H1 (cell line): ENCODE measurements around the gene GNA12. TPM values are rescaled to one million over a fixed set of nuclear protein-coding genes. Genes with fewer than 3 reads are reported as not detected.

Experiments used
- CTCF ChIA-PET: fragments of 300-600 bp; sonication (Branson Sonifier 250); formaldehyde crosslinking; loops from one replicate; lab custom pipeline; 2021; ENCODE audit not compliant: partially characterized antibody; lab: Charles Lee
- POLR2A ChIA-PET: fragments of 300-600 bp; sonication (Branson Sonifier 250); formaldehyde crosslinking; loops from one replicate; lab custom pipeline; 2021; ENCODE audit warnings: inconsistent platforms; ENCODE audit not compliant: partially characterized antibody; lab: Charles Lee
- DNase-seq, 2 experiments: peaks; one replicate each; pipeline versions ENCODE4 v3.0.0 to v3.0.0-alpha.2; 2010 to 2022; ENCODE audit warnings: low spot score in 2 of 2, low read depth in 1 of 2, mixed read lengths in 1 of 2
- FAIRE-seq: peaks from 2 replicates; lab custom pipeline; 2011; peaks lifted over from hg19 to GRCh38; lab: Jason Lieb, UNC
- H2AFZ ChIP-seq: 2 replicates; pipeline ENCODE4 v1.8.1; 2012; ENCODE audit warnings: low read length, inconsistent platforms
- H2AK5ac ChIP-seq: 2 replicates; pipeline ENCODE4 v1.6.1; 2013; ENCODE audit warnings: low read depth, low read length
- H2BK120ac ChIP-seq: replicated peaks from 2 replicates; pipeline ENCODE3; 2013; ENCODE audit warnings: low read depth, low read length, inconsistent platforms
- H2BK12ac ChIP-seq: 2 replicates; pipeline ENCODE4 v1.6.1; 2013; ENCODE audit warnings: low read depth, low read length
- H2BK15ac ChIP-seq: 2 replicates; pipeline ENCODE4 v1.6.1; 2013; ENCODE audit warnings: low read length
- H2BK20ac ChIP-seq: 2 replicates; pipeline ENCODE4 v1.6.1; 2013; ENCODE audit warnings: low read length
- H2BK5ac ChIP-seq: 2 replicates; pipeline ENCODE4 v1.6.1; 2013; ENCODE audit warnings: low read depth, low read length
- H3K14ac ChIP-seq: 2 replicates; pipeline ENCODE4 v1.6.1; 2013; ENCODE audit warnings: inconsistent platforms; ENCODE audit not compliant: insufficient read length
- H3K18ac ChIP-seq: 2 replicates; pipeline ENCODE4 v1.6.1; 2013; ENCODE audit warnings: low read length; ENCODE audit errors: extremely low read depth
- H3K23ac ChIP-seq: 2 replicates; pipeline ENCODE4 v1.6.1; 2013; ENCODE audit warnings: inconsistent platforms; ENCODE audit not compliant: insufficient read length
- H3K23me2 ChIP-seq: 2 replicates; pipeline ENCODE4 v1.6.1; 2013; ENCODE audit warnings: low read depth, low read length
- H3K27ac ChIP-seq: 2 replicates; pipeline ENCODE4 v1.6.1; 2011; ENCODE audit warnings: low read depth, low read length, inconsistent platforms
- H3K27me3 ChIP-seq, 4 experiments: replicated peaks in 1 of 4; 1 replicate in 1 of 4; 2 replicates in 3 of 4; pipeline versions ENCODE4 v1.6.1 to v1.8.1; 2011 to 2013; ENCODE audit warnings: low read length in 3 of 4, mild to moderate bottlenecking in 3 of 4, inconsistent platforms in 2 of 4, mixed read lengths in 2 of 4, moderate library complexity in 1 of 4; ENCODE audit not compliant: control insufficient read depth in 3 of 4, insufficient read depth in 3 of 4; ENCODE audit errors: extremely low read depth in 1 of 4
- H3K36me3 ChIP-seq, 4 experiments: 2 replicates each; pipeline versions ENCODE4 v1.6.1 to v1.8.1; 2011 to 2013; ENCODE audit warnings: mild to moderate bottlenecking in 4 of 4, low read length in 3 of 4, moderate library complexity in 2 of 4, control low read depth in 1 of 4, inconsistent platforms in 1 of 4; ENCODE audit not compliant: insufficient read depth in 4 of 4, control insufficient read depth in 2 of 4
- H3K4ac ChIP-seq: replicated peaks from 2 replicates; pipeline ENCODE3; 2013; ENCODE audit warnings: low read length, low read depth, mixed read lengths, inconsistent platforms; ENCODE audit not compliant: insufficient read length
- H3K4me1 ChIP-seq, 4 experiments: replicated peaks in 1 of 4; 1 replicate in 1 of 4; 2 replicates in 3 of 4; pipeline versions ENCODE4 v1.6.1 to v1.8.1; 2011 to 2013; ENCODE audit warnings: low read length in 3 of 4, inconsistent platforms in 2 of 4, mixed read lengths in 1 of 4; ENCODE audit not compliant: insufficient read depth in 4 of 4, control insufficient read depth in 3 of 4
- H3K4me2 ChIP-seq, 2 experiments: 2 replicates each; pipeline versions ENCODE4 v1.6.1 to v1.8.1; 2011 to 2013; ENCODE audit warnings: low read depth in 2 of 2, low read length in 2 of 2, control low read depth in 1 of 2, inconsistent platforms in 1 of 2, mild to moderate bottlenecking in 1 of 2; ENCODE audit not compliant: insufficient read depth in 1 of 2
- H3K4me3 ChIP-seq, 4 experiments: fragments of 200-600, 300-600 bp in 1 of 4; sonication (generic), shearing (Covaris generic), sonication (Bioruptor Twin) in 1 of 4; 2 replicates each; pipeline versions ENCODE4 v1.5.1 to v1.8.1; 2011 to 2016; ENCODE audit warnings: low read length in 4 of 4, low read depth in 3 of 4, control low read depth in 2 of 4, inconsistent platforms in 2 of 4, mild to moderate bottlenecking in 2 of 4, mixed read lengths in 1 of 4, moderate library complexity in 1 of 4; ENCODE audit not compliant: insufficient read depth in 2 of 4; ENCODE audit errors: extremely low read depth in 1 of 4
- H3K56ac ChIP-seq: replicated peaks from 2 replicates; pipeline ENCODE3; 2013; ENCODE audit warnings: low read depth, mild to moderate bottlenecking, mixed read lengths, low read length, inconsistent platforms; ENCODE audit not compliant: insufficient read length
- H3K79me1 ChIP-seq: 2 replicates; pipeline ENCODE4 v1.6.1; 2013; ENCODE audit warnings: low read depth, low read length, control low read depth
- H3K79me2 ChIP-seq, 2 experiments: 2 replicates each; pipeline versions ENCODE4 v1.6.1 to v1.8.1; 2012 to 2013; ENCODE audit warnings: low read length in 2 of 2, mild to moderate bottlenecking in 2 of 2, inconsistent platforms in 1 of 2; ENCODE audit not compliant: insufficient read depth in 2 of 2, control insufficient read depth in 1 of 2
- H3K9ac ChIP-seq, 4 experiments: replicated peaks in 1 of 4; 1 replicate in 1 of 4; 2 replicates in 3 of 4; pipeline versions ENCODE4 v1.6.1 to v1.8.1; 2011 to 2013; ENCODE audit warnings: low read depth in 3 of 4, low read length in 3 of 4, control low read depth in 2 of 4, mild to moderate bottlenecking in 2 of 4, moderate library complexity in 2 of 4, inconsistent platforms in 1 of 4; ENCODE audit errors: extremely low read depth in 1 of 4
- H3K9me3 ChIP-seq, 2 experiments: 2 replicates each; pipeline versions ENCODE4 v1.6.1 to v1.8.1; 2012 to 2013; ENCODE audit warnings: mild to moderate bottlenecking in 2 of 2, moderate library complexity in 2 of 2, control low read depth in 1 of 2, inconsistent platforms in 1 of 2, low read depth in 1 of 2, low read length in 1 of 2, mixed read lengths in 1 of 2; ENCODE audit not compliant: insufficient read depth in 2 of 2
- H4K20me1 ChIP-seq, 2 experiments: replicated peaks in 1 of 2; 2 replicates each; pipeline versions ENCODE3 to v1.8.1; 2011 to 2013; ENCODE audit warnings: inconsistent platforms in 2 of 2, low read length in 2 of 2, mild to moderate bottlenecking in 1 of 2; ENCODE audit not compliant: insufficient read depth in 2 of 2, control insufficient read depth in 1 of 2
- H4K5ac ChIP-seq: 2 replicates; pipeline ENCODE4 v1.6.1; 2013; ENCODE audit warnings: low read length, low read depth, mixed read lengths, inconsistent platforms; ENCODE audit not compliant: insufficient read length
- H4K8ac ChIP-seq: 2 replicates; pipeline ENCODE4 v1.8.0; 2013; ENCODE audit warnings: mild to moderate bottlenecking, moderate library complexity, low read length, inconsistent platforms; ENCODE audit not compliant: insufficient read depth; ENCODE audit errors: extremely low read depth
- H4K91ac ChIP-seq: replicated peaks from 2 replicates; pipeline ENCODE3; 2013; ENCODE audit warnings: low read length, mixed read lengths, inconsistent platforms; ENCODE audit not compliant: insufficient read length
- BRCA1 ChIP-seq: IDR thresholded peaks from 2 replicates; pipeline ENCODE4 v1.6.1; 2012; ENCODE audit warnings: low read depth, low read length, improper control_type of control experiment
- CBX5 ChIP-seq: fragments of 300-800, 300-1000 bp; sonication (generic); IDR thresholded peaks from 2 replicates; pipeline ENCODE4 v1.7.1; 2016; ENCODE audit warnings: antibody characterized with exemption, low read length, low read depth
- CHD1 ChIP-seq: IDR thresholded peaks from 2 replicates; pipeline ENCODE4 v1.6.1; 2012; ENCODE audit warnings: low read depth, low read length, improper control_type of control experiment
- EZH2 ChIP-seq: fragments of 200-600 bp; sonication (generic); IDR thresholded peaks from 2 replicates; pipeline ENCODE4 v1.7.1; 2012; ENCODE audit warnings: low read depth, mild to moderate bottlenecking, moderate library complexity, low read length, inconsistent platforms; ENCODE audit not compliant: severe bottlenecking
- FOSL1 ChIP-seq: IDR thresholded peaks from 2 replicates; pipeline ENCODE4 v1.6.1; 2011; ENCODE audit warnings: mild to moderate bottlenecking, low read depth, low read length, moderate library complexity; ENCODE audit not compliant: insufficient read depth
- HDAC2 ChIP-seq, 2 experiments: fragments of 300-600 bp in 1 of 2; sonication (generic) in 1 of 2; IDR thresholded peaks; 2 replicates each; pipeline ENCODE4 v1.6.1; 2011 to 2012; ENCODE audit warnings: low read depth in 2 of 2, low read length in 2 of 2, mild to moderate bottlenecking in 2 of 2, moderate library complexity in 2 of 2, borderline replicate concordance in 1 of 2, inconsistent platforms in 1 of 2
- MAFK ChIP-seq: IDR thresholded peaks from 2 replicates; pipeline ENCODE4 v1.6.1; 2012; ENCODE audit warnings: low read depth, mild to moderate bottlenecking, improper control_type of control experiment, low read length
- POLR2AphosphoS5 ChIP-seq: IDR thresholded peaks from 2 replicates; pipeline ENCODE4 v1.6.1; 2011; ENCODE audit warnings: low read depth, low read length
- RXRA ChIP-seq: IDR thresholded peaks from 2 replicates; pipeline ENCODE4 v1.6.1; 2011; ENCODE audit warnings: low read depth, mild to moderate bottlenecking, low read length, moderate library complexity; ENCODE audit not compliant: insufficient read depth
- SIRT6 ChIP-seq: IDR thresholded peaks from one replicate; pipeline ENCODE4 v1.7.1; 2012; ENCODE audit warnings: low read length, inconsistent platforms
- SUZ12 ChIP-seq: fragments of 200-600 bp; sonication (generic); IDR thresholded peaks from 2 replicates; pipeline ENCODE4 v1.6.1; 2012; ENCODE audit warnings: mild to moderate bottlenecking, inconsistent platforms, low read length, moderate library complexity, mixed read lengths
- TCF12 ChIP-seq: IDR thresholded peaks from 2 replicates; pipeline ENCODE4 v1.6.1; 2011; ENCODE audit warnings: low read depth, mild to moderate bottlenecking, low read length
- WGBS, 2 experiments: shearing (Covaris generic) in 1 of 2; methylation state at CpG; one replicate each; pipeline versions ENCODE4 v1.1.6 to v1.1.7; 2013 to 2015; ENCODE audit warnings: low lambda C conversion rate in 2 of 2, mixed read lengths in 2 of 2, inconsistent platforms in 1 of 2, low coverage in 1 of 2, missing lambda C conversion rate in 1 of 2; ENCODE audit not compliant: insufficient replicate concordance in 2 of 2, insufficient coverage in 1 of 2, insufficient read length in 1 of 2; ENCODE audit errors: extremely low coverage in 1 of 2, missing lambda C conversion rate in 1 of 2; 5-methylcytosine and 5-hydroxymethylcytosine counted together
- polyA plus RNA-seq, 7 experiments: library from polyadenylated mRNA; depleted of rRNA in 3 of 7; stranded (reverse) in 5 of 7; unstranded in 2 of 7; fragments of >200 nt in 5 of 7; fragments of 200-250 nt in 2 of 7; gene quantifications; 1 replicate in 5 of 7; 2 replicates in 1 of 7; 4 replicates in 1 of 7; pipeline versions ENCODE4 v1.2.1 to v1.2.3, GENCODE V29; 2011 to 2013; ENCODE audit warnings: missing spikeins in 2 of 7, mixed read lengths in 2 of 7
- total RNA-seq: library from RNA; stranded (reverse); fragmentation: NEBNext Ultra II Directional; extraction: Animal tissue kit (Norgen Biotek cat#: 25700); gene quantifications from 2 replicates; pipeline ENCODE4 v1.2.1, GENCODE V29; 2021
- TF ChIP-seq, protein P1 (sequence below): IDR thresholded peaks from 2 replicates; pipeline ENCODE4 v1.6.1; 2012; ENCODE audit warnings: inconsistent platforms

The GNA12 gene
- total and polyA plus RNA-seq, 2 of the 8 experiments (the other 6 are each of a cell fraction or from before 2014, with no cell fraction given), result 96.5 to 109 TPM

DNA sequence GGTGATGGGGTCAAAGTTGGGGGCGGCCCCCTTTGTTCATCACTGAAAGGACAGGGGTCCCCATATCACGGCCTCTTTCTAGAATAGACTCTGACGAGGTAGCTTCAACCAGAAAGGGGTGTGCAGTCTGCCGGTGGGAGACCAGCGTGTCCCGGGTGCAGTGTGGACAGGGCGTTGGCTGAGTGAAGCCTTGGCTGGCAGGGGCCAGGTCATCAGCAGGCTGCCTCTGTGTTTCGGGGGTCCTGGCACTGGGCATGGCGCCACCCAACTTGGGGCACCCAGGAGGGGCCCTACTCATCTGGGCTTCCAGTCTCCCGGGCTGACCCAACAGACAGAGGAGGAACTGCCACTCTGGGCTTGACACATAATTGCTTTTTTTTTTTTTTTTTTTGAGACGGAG is 159.6 kb downstream of the GNA12 start:
- Histone ChIP-seq H3K14ac (no peak overlapping the region), H4K5ac (no peak overlapping the region), H2AK5ac (no peak overlapping the region), H3K79me1 (no peaks in the 10 kb centered on the region), H3K9me3 (no peaks in the 10 kb centered on the region; a peak in 1 of 4 replicates), H4K91ac (no peak overlapping the region), H3K18ac (no peak overlapping the region), H2BK120ac (no peak overlapping the region), H3K79me2 (no peaks in the 10 kb centered on the region), H2AFZ (no peak overlapping the region), H3K23ac (no peak overlapping the region), H2BK5ac (no peak overlapping the region), H2BK15ac (no peak overlapping the region), H4K20me1 (no peaks in the 10 kb centered on the region), H3K4me3 (no peak overlapping the region), H2BK12ac (no peak overlapping the region), H3K9ac (no peak overlapping the region), H3K56ac (no peak overlapping the region), H3K4ac (no peak overlapping the region), H3K4me2 (no peak overlapping the region), H3K23me2 (peaks cover 3% of the 10 kb centered on the region; the same call in 1 of the 2 replicates), H4K8ac (no peak overlapping the region; the same call in 1 of the 2 replicates), H3K27me3 (peaks cover 7 to 28% (median 24%) of the 10 kb centered on the region in 4 experiments), H2BK20ac (no peak overlapping the region), H3K4me1 (peaks cover 0 to 11% (median 8%) of the 10 kb centered on the region in 4 experiments; a peak in 5 of 7 replicates), H3K27ac (no peak overlapping the region), H3K36me3 (no peaks in the 10 kb centered on the region; a peak in 1 of 8 replicates)
- WGBS, 2 experiments, result 91% methylated on average over 10 of the region's 11 CpGs; no CpG with 5 or more reads in 1 of the 2 experiments
- ChIA-PET CTCF (interaction anchor here (1.4 to 5.4 kb wide), 4 partner anchors 14 to 29 kb away, joined by 4 to 46 read pairs (median 4); no protein-coding TSS in a partner anchor), POLR2A (no interaction called here)
- DNase-seq (no peak), FAIRE-seq (no peak)
- no peak for TF ChIP-seq BRCA1
- TF ChIP-seq SUZ12, result no peak
- no peak for TF ChIP-seq HDAC2 (IDR thresholded peaks at IDR 0.05; ENCODE audit: borderline replicate concordance in 1 of 2, low read depth in 2 of 2, low read length in 2 of 2)
- TF ChIP-seq EZH2, result no peak
- TF ChIP-seq RXRA, result no peak
- TF ChIP-seq POLR2AphosphoS5, result no peak
- TF ChIP-seq, protein P1, sequence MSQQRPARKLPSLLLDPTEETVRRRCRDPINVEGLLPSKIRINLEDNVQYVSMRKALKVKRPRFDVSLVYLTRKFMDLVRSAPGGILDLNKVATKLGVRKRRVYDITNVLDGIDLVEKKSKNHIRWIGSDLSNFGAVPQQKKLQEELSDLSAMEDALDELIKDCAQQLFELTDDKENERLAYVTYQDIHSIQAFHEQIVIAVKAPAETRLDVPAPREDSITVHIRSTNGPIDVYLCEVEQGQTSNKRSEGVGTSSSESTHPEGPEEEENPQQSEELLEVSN, result no peak
- TF ChIP-seq FOSL1, result no peak
- TF ChIP-seq CHD1, result no peak
- TF ChIP-seq TCF12, result no peak
- no peak for TF ChIP-seq SIRT6
- no peak for TF ChIP-seq CBX5
- TF ChIP-seq MAFK, result no peak
